ENCODE results near the gene PPL.

DNA sequence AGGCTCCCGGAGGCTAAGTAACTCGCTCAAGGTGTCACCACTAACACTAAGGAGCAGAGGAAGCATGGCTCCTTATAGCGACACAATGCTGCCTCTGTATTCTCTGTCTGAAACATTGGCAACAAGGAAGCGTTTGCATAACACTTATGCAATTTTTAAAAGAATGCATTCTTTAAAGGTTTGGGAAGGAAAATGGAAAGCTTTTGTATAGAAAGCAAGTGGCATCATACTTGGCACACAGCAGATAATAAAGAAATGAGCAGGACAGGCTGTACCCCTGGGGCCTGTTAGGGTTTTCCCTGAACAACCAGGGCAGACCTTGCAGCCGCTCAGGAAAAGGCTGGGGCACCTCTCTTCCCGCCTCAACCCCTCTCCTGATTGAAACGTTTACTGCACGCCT, 36.9 kb downstream of the PPL start:
- TF ChIP-seq CTCF (IDR thresholded peaks at IDR 0.05) (no peak), POLR2A (IDR thresholded peaks at IDR 0.05) (no peak)

Measured in testis (tissue), 2 donors.